HFF-Myc (cell line): ENCODE measurements around the gene KLF11.

Experiments used
- DNase-seq: peaks from one replicate; pipeline ENCODE4 v3.0.0-alpha.2; 2011; ENCODE audit warnings: low read depth; ENCODE audit errors: extremely low read depth
- H3K4me3 ChIP-seq: replicated peaks from 2 replicates; pipeline ENCODE4 v1.5.1; 2011; ENCODE audit warnings: low read depth, mild to moderate bottlenecking, control low read depth, low read length
- TF ChIP-seq, protein P1 (sequence below): IDR thresholded peaks from 2 replicates; pipeline ENCODE4 v1.5.1; 2012; ENCODE audit warnings: mild to moderate bottlenecking, low read depth, low read length, control low read depth; ENCODE audit errors: missing control alignments

KLF11 gene

DNA sequence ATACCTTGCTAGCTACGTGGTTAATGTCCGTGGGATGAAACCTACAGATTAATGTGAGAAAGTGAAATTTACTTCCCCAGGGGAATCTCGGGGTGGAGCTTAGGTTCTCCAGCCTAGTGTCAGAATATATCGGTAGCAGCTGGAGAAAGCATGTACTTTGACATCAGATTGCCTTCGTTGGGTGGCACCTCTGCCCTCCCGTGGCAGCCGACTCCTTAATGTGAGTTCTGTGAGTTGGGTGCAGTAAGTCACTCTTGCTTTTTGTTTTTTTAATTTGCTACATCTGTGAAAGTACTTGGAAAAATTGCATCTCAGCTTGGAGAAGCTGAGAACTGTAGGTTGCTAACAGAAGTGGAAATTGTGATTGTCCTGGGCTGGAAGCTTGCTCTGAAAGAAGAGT lies 3.6 kb downstream of the KLF11 start:
- no peak overlapping the region for H3K4me3 ChIP-seq
- TF ChIP-seq, protein P1, sequence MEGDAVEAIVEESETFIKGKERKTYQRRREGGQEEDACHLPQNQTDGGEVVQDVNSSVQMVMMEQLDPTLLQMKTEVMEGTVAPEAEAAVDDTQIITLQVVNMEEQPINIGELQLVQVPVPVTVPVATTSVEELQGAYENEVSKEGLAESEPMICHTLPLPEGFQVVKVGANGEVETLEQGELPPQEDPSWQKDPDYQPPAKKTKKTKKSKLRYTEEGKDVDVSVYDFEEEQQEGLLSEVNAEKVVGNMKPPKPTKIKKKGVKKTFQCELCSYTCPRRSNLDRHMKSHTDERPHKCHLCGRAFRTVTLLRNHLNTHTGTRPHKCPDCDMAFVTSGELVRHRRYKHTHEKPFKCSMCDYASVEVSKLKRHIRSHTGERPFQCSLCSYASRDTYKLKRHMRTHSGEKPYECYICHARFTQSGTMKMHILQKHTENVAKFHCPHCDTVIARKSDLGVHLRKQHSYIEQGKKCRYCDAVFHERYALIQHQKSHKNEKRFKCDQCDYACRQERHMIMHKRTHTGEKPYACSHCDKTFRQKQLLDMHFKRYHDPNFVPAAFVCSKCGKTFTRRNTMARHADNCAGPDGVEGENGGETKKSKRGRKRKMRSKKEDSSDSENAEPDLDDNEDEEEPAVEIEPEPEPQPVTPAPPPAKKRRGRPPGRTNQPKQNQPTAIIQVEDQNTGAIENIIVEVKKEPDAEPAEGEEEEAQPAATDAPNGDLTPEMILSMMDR, result no peak
- DNase-seq, result no peak

DNA sequence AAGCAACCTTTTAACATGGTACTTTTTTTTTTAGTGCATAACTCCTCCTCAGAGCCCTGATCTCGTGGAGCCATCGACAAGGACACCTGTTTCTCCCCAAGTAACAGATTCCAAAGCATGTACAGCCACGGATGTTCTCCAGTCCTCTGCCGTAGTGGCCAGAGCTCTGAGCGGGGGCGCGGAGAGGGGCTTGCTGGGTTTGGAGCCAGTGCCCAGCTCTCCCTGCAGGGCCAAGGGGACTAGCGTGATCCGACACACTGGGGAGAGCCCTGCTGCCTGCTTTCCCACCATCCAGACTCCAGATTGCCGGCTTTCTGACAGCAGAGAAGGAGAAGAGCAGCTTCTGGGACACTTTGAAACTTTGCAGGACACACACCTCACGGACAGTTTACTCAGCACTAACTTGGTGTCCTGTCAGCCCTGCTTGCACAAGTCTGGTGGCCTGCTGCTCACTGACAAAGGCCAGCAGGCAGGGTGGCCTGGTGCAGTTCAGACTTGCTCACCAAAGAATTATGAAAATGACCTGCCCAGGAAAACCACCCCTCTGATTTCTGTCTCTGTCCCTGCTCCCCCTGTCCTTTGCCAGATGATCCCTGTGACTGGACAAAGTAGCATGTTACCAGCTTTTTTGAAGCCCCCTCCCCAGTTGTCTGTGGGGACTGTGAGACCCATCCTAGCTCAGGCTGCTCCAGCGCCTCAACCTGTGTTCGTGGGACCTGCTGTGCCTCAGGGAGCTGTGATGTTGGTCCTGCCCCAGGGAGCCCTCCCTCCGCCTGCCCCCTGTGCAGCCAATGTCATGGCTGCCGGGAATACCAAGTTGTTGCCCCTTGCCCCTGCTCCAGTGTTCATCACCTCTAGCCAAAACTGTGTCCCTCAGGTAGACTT lies 4.5 kb downstream of the KLF11 start:
- TF ChIP-seq, protein P1, result no peak
- H3K4me3 ChIP-seq, result no peak overlapping the region
- DNase-seq, result no peak

DNA sequence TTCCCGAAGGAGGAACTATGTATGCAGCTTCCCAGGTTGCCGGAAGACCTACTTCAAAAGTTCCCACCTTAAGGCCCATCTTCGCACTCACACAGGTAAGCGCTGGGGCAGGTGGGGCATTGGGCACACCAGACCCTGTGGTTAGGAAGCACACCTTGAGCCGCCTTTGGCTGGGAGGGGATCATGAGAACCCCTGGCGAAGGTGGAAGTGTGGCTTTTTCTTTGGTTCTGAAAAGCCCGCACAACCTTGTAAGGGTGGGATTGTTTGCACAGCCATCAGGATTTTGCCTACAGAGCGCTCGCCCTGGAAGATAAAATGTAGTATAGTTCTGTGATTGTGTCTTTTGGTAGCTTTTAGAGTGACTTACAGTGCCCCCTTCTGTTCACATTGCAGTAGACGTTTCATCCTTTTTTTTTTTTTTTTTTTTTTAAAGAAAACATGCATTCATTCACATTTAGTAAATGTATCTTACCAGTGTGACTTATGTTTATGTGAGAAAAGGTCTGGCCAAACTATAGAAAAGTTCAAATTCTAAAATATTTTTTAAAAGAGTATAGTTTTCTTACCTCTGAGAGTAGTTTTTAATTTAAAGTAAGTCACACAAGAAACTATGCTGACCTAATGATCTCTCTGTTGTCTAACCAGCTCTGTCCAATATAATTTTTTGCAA lies 5.3 kb downstream of the KLF11 start:
- no peak overlapping the region for H3K4me3 ChIP-seq
- TF ChIP-seq, protein P1, result peak; percentile 55
- no peak for DNase-seq

DNA sequence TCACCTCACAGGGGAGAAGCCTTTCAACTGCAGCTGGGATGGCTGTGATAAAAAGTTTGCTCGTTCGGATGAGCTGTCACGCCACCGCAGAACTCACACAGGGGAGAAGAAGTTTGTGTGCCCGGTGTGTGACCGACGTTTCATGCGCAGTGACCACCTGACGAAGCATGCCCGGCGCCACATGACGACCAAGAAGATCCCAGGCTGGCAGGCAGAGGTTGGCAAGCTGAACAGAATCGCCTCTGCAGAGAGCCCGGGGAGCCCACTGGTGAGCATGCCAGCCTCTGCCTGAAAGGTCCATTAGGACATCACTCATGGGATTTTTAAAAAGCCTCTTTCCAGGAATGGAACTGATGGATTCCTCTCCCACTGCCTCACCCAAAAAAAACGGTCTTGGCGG lies 8.9 kb downstream of the KLF11 start:
- H3K4me3 ChIP-seq, result no peak overlapping the region
- no peak for DNase-seq
- TF ChIP-seq, protein P1, result no peak

DNA sequence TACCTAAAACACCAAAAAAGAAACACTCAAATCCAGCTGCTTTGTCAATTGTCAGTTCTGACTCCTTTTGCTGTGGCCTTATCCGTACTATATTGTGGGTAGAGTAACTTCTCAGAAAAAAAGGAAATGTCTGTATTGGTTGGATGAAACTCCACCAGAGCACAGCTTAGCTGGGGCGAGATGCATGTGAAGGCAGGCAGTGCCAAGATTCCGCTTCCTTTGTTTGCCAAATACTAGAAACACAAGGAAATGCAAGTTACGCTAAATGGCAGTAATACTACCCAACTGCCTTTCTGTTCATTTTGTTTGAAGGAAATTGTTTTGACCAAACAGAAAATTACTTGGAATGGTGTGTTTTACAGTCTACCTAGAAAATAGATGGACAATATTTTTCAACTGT lies 10.0 kb downstream of the KLF11 start:
- TF ChIP-seq, protein P1, result no peak
- DNase-seq, result no peak
- no peak overlapping the region for H3K4me3 ChIP-seq

DNA sequence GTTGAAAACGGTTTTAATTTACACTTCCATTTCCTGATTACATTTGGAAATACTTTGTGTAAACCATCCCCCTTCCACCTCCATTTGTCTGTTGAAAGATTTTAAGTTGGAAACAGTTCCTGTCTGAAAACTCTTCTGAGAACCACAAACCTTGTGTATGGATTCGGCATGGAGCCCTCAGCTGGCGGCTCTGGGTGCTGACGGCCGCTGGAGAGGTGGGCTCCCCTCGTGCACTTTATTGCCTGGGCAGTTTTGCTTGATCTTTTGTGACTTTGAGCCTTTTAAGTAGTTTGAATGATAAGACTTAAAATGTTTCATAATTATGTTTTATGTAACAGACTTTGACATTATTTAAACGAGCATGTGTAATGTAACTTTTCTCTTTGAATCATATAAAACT lies 11.1 kb downstream of the KLF11 start:
- H3K4me3 ChIP-seq, result no peak overlapping the region
- DNase-seq, result no peak
- TF ChIP-seq, protein P1, result no peak

DNA sequence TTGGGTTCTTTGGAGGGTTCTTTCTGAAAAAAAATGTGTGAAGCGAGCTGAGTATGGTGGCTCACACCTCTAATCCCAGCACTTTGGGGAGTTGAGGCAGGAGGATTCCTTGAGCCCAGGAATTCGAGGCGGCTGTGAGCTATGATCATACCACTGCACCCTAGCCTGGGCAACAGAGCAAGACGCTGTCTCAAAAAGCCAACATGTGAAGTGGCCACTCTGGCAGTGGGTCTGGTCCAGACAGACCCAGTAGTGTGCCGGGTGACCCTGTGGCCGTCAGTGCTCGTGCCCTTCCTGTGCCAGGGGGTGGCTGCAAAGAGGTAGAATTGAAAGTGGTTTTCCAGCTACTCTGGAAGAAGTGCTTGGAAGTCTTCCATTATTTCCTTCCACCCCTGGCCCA lies 11.6 kb downstream of the KLF11 start:
- TF ChIP-seq, protein P1, result no peak

More for the DNA sequence above, 11.6 kb downstream of the KLF11 start:
- no peak for DNase-seq
- H3K4me3 ChIP-seq, result no peak overlapping the region
